Measurements from ENCODE around the gene TIRAP. TPM values are rescaled to one million over a fixed set of nuclear protein-coding genes. Genes with fewer than 3 reads are reported as not detected.

TIRAP gene, protein sequence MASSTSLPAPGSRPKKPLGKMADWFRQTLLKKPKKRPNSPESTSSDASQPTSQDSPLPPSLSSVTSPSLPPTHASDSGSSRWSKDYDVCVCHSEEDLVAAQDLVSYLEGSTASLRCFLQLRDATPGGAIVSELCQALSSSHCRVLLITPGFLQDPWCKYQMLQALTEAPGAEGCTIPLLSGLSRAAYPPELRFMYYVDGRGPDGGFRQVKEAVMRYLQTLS
- total RNA-seq (2021; fragmentation: NEBNext Ultra II Directional; extraction: Animal tissue kit (Norgen Biotek cat#: 25700)) (4.5 and 5.3 TPM in 2 replicates), polyA plus RNA-seq (2011; rRNA removed) (5.3 and 5.6 TPM in 2 replicates), polyA minus RNA-seq (2011; rRNA and poly(A)+ RNA removed) (5.4 and 5.7 TPM in 2 replicates)
- polyA plus RNA-seq (2011; cell fraction: cytosol; rRNA removed) = 3.8 TPM
- 5.1 TPM for polyA plus RNA-seq (2011; cell fraction: nucleus; rRNA removed)
- polyA plus RNA-seq (2012, experiment 1 of 2) = 4.2 to 5.7 TPM (median 5.0 TPM) in 4 replicates
- polyA plus RNA-seq (2012, experiment 2 of 2) = 3.6 TPM
- polyA plus RNA-seq (2013, experiment 1 of 2) = 4.1 TPM
- polyA plus RNA-seq (2013, experiment 2 of 2) = 3.9 TPM
- polyA minus RNA-seq (2011; cell fraction: cytosol; rRNA and poly(A)+ RNA removed) = 5.2 TPM
- polyA minus RNA-seq (2011; cell fraction: nucleus; rRNA and poly(A)+ RNA removed) = 4.5 TPM
- long read RNA-seq, experiment 1, partial matches to known transcripts = 2 of 2 reads
- long read RNA-seq, experiment 1, other reads (novel, unspliced or antisense) = 0 of 2 reads
- long read RNA-seq, experiment 2, partial matches to known transcripts = 0 of 1 reads
- long read RNA-seq, experiment 2, other reads (novel, unspliced or antisense) = 0 of 1 reads

- no peak within 1 kb of the TSS; the same call in 1 of the 2 replicates for H2BK5ac ChIP-seq (ENCODE audit: low read depth, low read length)
- H3K27ac ChIP-seq (ENCODE audit: low read depth, low read length) = no peak within 1 kb of the TSS
- H4K20me1 ChIP-seq (replicated peaks in 1 of 2; ENCODE audit: control insufficient read depth in 1 of 2, insufficient read depth in 2 of 2, low read length in 2 of 2) = no peaks in the 10 kb centered on the region
- peak within 1 kb of the TSS; percentile 22 for H3K56ac ChIP-seq (replicated peaks; ENCODE audit: insufficient read length, low read depth, low read length)
- no peaks in the 10 kb centered on the region for H3K79me2 ChIP-seq (ENCODE audit: control insufficient read depth in 1 of 2, insufficient read depth in 2 of 2, low read length in 2 of 2)
- no peaks in the 10 kb centered on the region; a peak in 1 of 8 replicates for H3K36me3 ChIP-seq (ENCODE audit: control insufficient read depth in 2 of 4, insufficient read depth in 4 of 4, low read length in 3 of 4)
- H3K23me2 ChIP-seq (ENCODE audit: low read depth, low read length) = peaks cover 13% of the 10 kb centered on the region
- H3K4ac ChIP-seq (replicated peaks; ENCODE audit: insufficient read length, low read depth, low read length) = no peak within 1 kb of the TSS
- FAIRE-seq (no peak), DNase-seq (ENCODE audit: low read depth in 1 of 2, low spot score in 2 of 2) (peak in 1 of 2 experiments; percentile 79)
- no peak within 1 kb of the TSS for H3K23ac ChIP-seq (ENCODE audit: insufficient read length)
- peak within 1 kb of the TSS; percentile 80 to 94 for H3K4me2 ChIP-seq (ENCODE audit: insufficient read depth in 1 of 2, low read depth in 2 of 2, low read length in 2 of 2)
- H3K79me1 ChIP-seq (ENCODE audit: low read depth, low read length) = peaks cover 2% of the 10 kb centered on the region; the same call in 1 of the 2 replicates
- peak within 1 kb of the TSS; percentile 31 to 80 (median 46) for H3K9ac ChIP-seq (replicated peaks in 1 of 4; ENCODE audit: extremely low read depth in 1 of 4, low read depth in 3 of 4, low read length in 3 of 4)
- no peak within 1 kb of the TSS for H2BK20ac ChIP-seq (ENCODE audit: low read length)
- H2BK12ac ChIP-seq (ENCODE audit: low read depth, low read length) = peak within 1 kb of the TSS; percentile 71; the same call in 1 of the 2 replicates
- peaks cover 0 to 6% (median 4%) of the 10 kb centered on the region in 4 experiments; a peak in 4 of 7 replicates for H3K4me1 ChIP-seq (replicated peaks in 1 of 4; ENCODE audit: control insufficient read depth in 3 of 4, insufficient read depth in 4 of 4, low read length in 3 of 4)
- H3K27me3 ChIP-seq (replicated peaks in 1 of 4; ENCODE audit: control insufficient read depth in 3 of 4, extremely low read depth in 1 of 4, insufficient read depth in 3 of 4, low read length in 3 of 4) = peaks cover 0 to 5% (median 2%) of the 10 kb centered on the region in 4 experiments; a peak in 4 of 7 replicates
- no peak within 1 kb of the TSS for H3K14ac ChIP-seq (ENCODE audit: insufficient read length)
- no peak within 1 kb of the TSS for H4K91ac ChIP-seq (replicated peaks; ENCODE audit: insufficient read length, low read length)
- no peak within 1 kb of the TSS for H4K5ac ChIP-seq (ENCODE audit: insufficient read length, low read depth, low read length)
- H2AK5ac ChIP-seq (ENCODE audit: low read depth, low read length) = no peak within 1 kb of the TSS
- WGBS, 2 experiments (ENCODE audit: extremely low coverage in 1 of 2, insufficient coverage in 1 of 2, insufficient read length in 1 of 2, insufficient replicate concordance in 2 of 2, low coverage in 1 of 2, low lambda C conversion rate in 2 of 2, missing lambda C conversion rate in 1 of 2) = 1% methylated on average over 53 of the region's 82 CpGs; no CpG with 5 or more reads in 1 of the 2 experiments
- peak within 1 kb of the TSS; percentile 73 for H4K8ac ChIP-seq (ENCODE audit: extremely low read depth, insufficient read depth, low read length)
- H3K9me3 ChIP-seq (ENCODE audit: insufficient read depth in 2 of 2, low read depth in 1 of 2, low read length in 1 of 2) = no peaks in the 10 kb centered on the region
- ChIA-PET CTCF (ENCODE audit: partially characterized antibody) (interaction anchor here (0.5 to 1.6 kb wide), 5 partner anchors 10 to 94 kb away, joined by 3 to 4 read pairs (median 3); no protein-coding TSS in a partner anchor), POLR2A (ENCODE audit: partially characterized antibody) (interaction anchor here (0.6 to 4.6 kb wide), 17 partner anchors 7 to 1095 kb away, joined by 3 to 75 read pairs (median 3); partner anchors contain the start of genes DCPS, FAM118B, FOXRED1 and RPUSD4)
- peak within 1 kb of the TSS; percentile 93 for H2AFZ ChIP-seq (ENCODE audit: low read length)
- H3K4me3 ChIP-seq (ENCODE audit: extremely low read depth in 1 of 4, insufficient read depth in 2 of 4, low read depth in 3 of 4, low read length in 4 of 4) = peak within 1 kb of the TSS; percentile 46 to 91 (median 83)
- H2BK15ac ChIP-seq (ENCODE audit: low read length) = peak within 1 kb of the TSS; percentile 61; the same call in 1 of the 2 replicates
- no peak within 1 kb of the TSS for H2BK120ac ChIP-seq (replicated peaks; ENCODE audit: low read depth, low read length)
- H3K18ac ChIP-seq (ENCODE audit: extremely low read depth, low read length) = peak within 1 kb of the TSS; percentile 85; the same call in 1 of the 2 replicates
- TF ChIP-seq EP300 (IDR thresholded peaks at IDR 0.05; ENCODE audit: borderline replicate concordance in 1 of 2, low read depth in 2 of 2, low read length in 2 of 2) = no peak
- no peak for TF ChIP-seq BRCA1 (IDR thresholded peaks at IDR 0.05; ENCODE audit: low read depth, low read length)
- peak; percentile 52 for TF ChIP-seq ASH2L (IDR thresholded peaks at IDR 0.05; ENCODE audit: low read length)
- TF ChIP-seq GABPA (IDR thresholded peaks at IDR 0.05; ENCODE audit: borderline replicate concordance, insufficient read depth, low read length) = no peak
- TF ChIP-seq USF2 (IDR thresholded peaks at IDR 0.05; ENCODE audit: low read length) = no peak
These were observed at the start of gene TIRAP for GRCh38 chr11:126282736-126283591. Gene TIRAP, plus strand, starts transcription at chr11:126283093. Its CDS starts 7,802 bp downstream, at chr11:126290895.

Data from H1 (cell line).